Limb (tissue), 2 donors: ENCODE measurements around the gene VGLL3.
A peak's percentile ranks its signal among the peaks of the same experiment; 100 is the strongest.
"Not testable (repeated sequence)": the region's sequence is repeated elsewhere in the genome, so short reads cannot be mapped to it uniquely, and the experiment has no call there.

Source experiments
- DNase-seq, 2 donors: peaks; one replicate each; pipeline ENCODE4 v3.0.0-alpha.2; 2016; ENCODE audit errors: extremely low spot score in 2 of 2

VGLL3 gene, protein sequence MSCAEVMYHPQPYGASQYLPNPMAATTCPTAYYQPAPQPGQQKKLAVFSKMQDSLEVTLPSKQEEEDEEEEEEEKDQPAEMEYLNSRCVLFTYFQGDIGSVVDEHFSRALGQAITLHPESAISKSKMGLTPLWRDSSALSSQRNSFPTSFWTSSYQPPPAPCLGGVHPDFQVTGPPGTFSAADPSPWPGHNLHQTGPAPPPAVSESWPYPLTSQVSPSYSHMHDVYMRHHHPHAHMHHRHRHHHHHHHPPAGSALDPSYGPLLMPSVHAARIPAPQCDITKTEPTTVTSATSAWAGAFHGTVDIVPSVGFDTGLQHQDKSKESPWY

DNA sequence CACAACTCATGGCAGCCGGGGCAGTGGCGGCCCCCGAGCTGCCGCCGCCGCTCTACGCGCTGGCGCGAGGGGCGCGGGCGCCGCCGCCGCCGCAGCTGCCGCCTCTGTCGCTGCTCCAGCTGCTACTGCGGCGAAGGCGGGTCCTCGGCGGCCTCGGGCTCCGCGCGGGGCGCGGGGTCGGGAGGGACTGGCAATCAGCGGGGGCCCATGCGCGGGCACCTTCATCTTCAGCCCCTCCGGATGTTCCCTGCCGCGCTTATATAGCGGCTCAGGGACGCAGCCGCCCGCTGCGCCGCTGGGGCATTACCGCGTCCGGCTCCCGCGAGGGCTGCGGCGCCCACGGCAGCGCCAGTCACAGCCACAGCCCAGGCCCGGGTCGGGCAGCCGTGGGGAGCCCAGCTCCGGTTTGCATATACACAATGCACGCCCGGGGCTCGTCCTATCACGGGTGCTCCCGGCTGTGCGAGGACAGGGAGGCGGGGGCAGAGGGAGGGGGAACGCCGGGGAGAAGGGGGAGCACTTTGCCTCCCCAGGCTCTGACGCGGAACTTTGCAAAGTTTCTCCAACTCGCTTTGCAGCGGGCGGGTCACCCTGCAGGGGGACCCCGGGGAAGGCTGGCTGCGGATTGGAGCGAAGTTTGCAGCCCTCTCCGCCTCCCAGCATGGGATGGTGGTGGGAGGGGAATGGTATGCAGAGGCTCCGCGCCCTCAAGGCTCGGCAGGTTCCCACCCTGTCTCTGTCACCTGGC, at the start of gene VGLL3:
Gene VGLL3 (minus strand): TSS at position 416 of the 748 bp plus-strand sequence. CDS start 406 bp downstream, at position 10.
- DNase-seq, result peak; percentile 83 to 86

DNA sequence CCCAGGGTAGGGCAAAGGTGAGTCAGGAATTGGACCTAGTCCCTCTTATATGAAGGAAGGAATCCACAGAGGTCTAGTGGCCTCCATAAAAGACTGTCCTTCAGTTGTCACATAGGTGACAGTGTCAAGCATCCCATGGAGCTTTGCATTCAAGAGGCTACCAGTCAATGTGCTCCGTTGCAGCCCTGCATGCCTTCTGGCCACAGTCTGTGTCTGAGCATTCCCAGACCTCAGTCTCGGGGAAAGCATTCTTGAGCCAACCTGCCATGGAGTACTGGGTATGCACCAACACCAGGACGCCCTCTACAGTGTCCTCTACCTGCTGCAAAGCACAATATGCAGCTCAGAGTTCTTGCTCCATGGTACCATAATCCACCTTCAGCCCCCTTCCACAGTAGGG, 46.7 kb upstream of the VGLL3 start:
- DNase-seq, result no peak

DNA sequence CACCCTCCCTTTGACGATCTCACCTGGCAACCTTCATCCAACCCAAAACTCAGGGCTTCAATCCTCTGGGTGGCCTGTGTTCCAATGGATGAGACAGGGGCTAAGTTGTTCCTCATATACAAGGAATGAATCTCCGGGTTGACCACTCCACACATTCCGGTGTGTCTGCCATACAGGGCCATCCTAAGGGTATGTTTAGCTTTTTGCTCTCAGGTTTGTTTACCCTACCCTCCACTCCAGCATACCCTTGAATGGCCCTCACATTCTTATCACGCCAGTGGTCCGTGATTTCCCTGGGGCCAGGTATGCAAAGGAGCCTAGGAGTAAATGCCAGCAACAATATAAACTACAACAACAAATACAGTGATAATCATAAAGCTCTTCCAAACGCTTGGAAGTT, 45.7 kb upstream of the VGLL3 start:
- DNase-seq, result no peak

DNA sequence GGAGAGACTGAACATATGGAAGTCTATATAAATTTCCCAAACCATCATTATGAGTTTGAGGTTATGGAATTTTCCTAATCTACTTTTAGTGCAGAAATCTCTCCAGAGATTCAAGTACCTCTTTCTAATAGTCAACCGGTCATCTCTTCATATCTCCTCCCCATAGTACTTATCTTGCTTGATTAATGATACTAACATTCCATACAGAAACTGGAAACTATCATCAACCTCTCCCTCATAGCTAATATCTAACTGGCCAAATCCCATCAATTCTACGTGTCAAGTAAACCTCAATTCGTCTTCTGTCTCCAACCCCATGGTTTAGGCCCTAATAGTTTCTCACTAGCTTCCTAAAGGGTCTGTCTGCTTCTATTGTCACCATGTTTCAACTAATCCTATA, 44.4 kb upstream of the VGLL3 start:
- DNase-seq, result no peak

- DNase-seq, result no peak
These were observed 42.3 kb upstream of the VGLL3 start for GRCh38 chr3:87033205-87033604.

GRCh38 chr3:87025661-87026645, 35.0 kb upstream of the VGLL3 start:
- DNase-seq, result no peak

GRCh38 chr3:87017370-87017769, 26.4 kb upstream of the VGLL3 start:
- DNase-seq, result not testable (repeated sequence)

- no peak for DNase-seq
These were observed 18.3 kb upstream of the VGLL3 start for GRCh38 chr3:87009271-87009670.

DNA sequence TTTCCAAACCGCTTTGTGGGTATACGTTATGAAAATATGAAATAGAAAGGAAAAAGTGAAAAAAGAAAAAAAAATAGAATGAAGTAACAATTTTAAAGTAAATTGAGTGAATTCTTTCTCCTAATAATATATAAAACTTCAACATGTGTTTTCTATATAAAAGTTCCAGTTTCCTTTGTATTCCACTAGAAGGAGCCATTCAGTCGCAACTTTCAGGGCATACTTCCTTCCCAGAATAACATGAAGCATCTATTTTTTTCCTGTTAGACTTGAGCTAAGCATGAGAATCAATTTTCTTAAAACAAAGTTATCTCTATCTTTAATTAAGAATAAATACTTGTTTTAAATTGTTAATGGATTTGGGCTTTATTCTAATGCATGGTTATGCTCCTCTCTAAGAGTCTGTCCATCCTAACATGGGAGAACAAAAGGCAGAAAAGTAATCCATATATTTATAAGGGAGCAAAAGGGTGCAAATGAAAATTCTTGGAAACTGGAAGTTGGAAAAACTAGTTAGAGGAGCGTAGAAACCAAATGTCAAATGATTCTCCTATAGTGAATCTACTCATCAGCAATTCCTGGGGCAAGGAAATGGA, 16.0 kb upstream of the VGLL3 start:
- DNase-seq, result peak in 1 of 2 donors; percentile 48

GRCh38 chr3:87004883-87005282, 13.9 kb upstream of the VGLL3 start:
- no peak for DNase-seq

GRCh38 chr3:87002346-87002745, 11.4 kb upstream of the VGLL3 start:
- no peak for DNase-seq

DNA sequence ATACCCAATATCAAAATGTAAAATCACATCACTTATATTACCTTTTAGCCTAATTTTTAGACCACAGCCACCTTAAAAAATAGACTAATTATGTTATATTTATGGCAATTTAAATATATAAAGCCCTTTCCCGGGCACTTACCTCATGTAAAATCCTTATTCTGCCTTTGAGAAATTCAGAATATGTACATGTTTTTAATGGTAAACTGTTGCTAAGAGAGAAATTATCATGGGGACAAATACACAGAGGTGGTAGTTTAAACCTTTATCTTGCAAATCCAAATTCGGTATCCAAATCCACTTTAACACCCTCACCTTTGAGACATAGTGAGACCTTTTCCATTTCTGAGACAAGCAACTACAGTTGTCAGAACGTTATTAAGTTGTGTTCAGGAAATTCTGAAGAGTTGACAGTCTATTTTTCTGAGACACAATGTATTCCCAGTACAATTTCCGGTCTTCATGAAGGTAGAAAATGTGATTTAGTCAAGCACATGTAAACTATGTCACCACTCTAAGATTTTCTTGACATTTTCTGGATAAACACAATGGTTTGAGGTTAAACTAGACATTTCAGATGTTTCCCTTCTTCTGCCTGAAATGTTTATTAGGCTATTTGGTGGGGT, 10.6 kb upstream of the VGLL3 start:
- no peak for DNase-seq

DNA sequence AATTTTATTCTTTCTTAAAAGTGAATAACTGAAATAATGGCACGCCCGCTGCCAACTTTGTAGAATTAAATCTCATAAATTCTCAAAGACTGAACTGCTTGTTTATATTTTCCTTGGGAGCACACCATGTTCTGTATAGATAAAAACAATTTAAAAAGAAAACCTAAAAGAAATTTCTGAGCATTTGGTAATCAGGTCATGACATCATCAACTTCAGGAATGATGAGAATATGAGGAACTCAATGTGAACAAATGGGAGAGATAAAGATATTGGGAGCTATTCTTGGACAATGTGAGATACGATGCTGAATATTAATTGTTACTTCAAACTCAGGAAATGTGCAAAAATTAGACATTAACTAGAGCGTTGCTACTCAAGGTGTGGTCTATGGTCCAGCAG, 10.0 kb upstream of the VGLL3 start:
- DNase-seq, result no peak

DNA sequence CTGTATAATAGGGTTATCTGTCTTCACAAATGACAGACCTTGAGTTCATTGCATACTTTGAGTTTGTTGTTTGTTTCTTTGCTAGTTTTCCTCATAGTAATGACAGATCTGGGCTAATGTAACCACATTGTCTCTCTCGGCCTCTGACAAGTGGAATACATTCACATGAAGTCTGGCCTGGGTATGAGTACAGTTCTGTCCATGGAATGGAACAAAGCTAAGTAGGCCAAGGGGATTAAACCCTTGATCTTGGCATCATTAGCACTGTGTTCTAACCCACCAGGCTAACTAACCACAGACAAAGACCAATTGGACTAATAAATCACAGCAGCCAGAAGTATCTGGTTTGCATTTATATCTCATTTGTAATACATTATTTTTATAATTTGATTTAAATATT, 7.6 kb upstream of the VGLL3 start:
- no peak for DNase-seq

GRCh38 chr3:86996261-86996955, 5.5 kb upstream of the VGLL3 start:
- no peak for DNase-seq

DNA sequence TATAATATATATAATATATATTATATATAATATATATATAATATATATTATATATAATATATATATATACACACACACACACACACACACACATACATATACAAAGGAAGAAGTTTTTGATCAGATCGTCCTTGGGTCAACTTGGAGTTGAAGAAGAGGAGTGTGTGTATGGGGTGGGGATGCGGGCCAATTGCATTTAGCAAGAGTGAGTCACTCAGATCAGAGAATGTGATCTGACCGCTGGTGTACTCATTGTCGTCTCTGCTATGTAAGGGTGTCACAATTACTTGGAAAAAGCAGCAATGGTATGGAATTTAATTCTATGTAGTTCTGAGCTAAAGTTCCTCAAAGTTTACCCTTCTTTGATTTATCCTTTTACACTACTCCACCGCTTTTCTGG, 4.6 kb upstream of the VGLL3 start:
- no peak for DNase-seq

- DNase-seq, result no peak
These were observed 2.8 kb upstream of the VGLL3 start for GRCh38 chr3:86993704-86994103.

GRCh38 chr3:86991840-86992435, 989 bp upstream of the VGLL3 start:
- DNase-seq, result no peak

GRCh38 chr3:86991482-86991815, 500 bp upstream of the VGLL3 start:
- DNase-seq, result no peak
